Measurements from ENCODE around the gene TMEM247. TPM values are rescaled to one million over a fixed set of nuclear protein-coding genes. Genes with fewer than 3 reads are reported as not detected.

TMEM247 gene
- total and polyA plus RNA-seq, 2 of the 8 experiments (the other 6 are each of a cell fraction or from before 2014, with no cell fraction given): not detected

- TF ChIP-seq, protein P1, sequence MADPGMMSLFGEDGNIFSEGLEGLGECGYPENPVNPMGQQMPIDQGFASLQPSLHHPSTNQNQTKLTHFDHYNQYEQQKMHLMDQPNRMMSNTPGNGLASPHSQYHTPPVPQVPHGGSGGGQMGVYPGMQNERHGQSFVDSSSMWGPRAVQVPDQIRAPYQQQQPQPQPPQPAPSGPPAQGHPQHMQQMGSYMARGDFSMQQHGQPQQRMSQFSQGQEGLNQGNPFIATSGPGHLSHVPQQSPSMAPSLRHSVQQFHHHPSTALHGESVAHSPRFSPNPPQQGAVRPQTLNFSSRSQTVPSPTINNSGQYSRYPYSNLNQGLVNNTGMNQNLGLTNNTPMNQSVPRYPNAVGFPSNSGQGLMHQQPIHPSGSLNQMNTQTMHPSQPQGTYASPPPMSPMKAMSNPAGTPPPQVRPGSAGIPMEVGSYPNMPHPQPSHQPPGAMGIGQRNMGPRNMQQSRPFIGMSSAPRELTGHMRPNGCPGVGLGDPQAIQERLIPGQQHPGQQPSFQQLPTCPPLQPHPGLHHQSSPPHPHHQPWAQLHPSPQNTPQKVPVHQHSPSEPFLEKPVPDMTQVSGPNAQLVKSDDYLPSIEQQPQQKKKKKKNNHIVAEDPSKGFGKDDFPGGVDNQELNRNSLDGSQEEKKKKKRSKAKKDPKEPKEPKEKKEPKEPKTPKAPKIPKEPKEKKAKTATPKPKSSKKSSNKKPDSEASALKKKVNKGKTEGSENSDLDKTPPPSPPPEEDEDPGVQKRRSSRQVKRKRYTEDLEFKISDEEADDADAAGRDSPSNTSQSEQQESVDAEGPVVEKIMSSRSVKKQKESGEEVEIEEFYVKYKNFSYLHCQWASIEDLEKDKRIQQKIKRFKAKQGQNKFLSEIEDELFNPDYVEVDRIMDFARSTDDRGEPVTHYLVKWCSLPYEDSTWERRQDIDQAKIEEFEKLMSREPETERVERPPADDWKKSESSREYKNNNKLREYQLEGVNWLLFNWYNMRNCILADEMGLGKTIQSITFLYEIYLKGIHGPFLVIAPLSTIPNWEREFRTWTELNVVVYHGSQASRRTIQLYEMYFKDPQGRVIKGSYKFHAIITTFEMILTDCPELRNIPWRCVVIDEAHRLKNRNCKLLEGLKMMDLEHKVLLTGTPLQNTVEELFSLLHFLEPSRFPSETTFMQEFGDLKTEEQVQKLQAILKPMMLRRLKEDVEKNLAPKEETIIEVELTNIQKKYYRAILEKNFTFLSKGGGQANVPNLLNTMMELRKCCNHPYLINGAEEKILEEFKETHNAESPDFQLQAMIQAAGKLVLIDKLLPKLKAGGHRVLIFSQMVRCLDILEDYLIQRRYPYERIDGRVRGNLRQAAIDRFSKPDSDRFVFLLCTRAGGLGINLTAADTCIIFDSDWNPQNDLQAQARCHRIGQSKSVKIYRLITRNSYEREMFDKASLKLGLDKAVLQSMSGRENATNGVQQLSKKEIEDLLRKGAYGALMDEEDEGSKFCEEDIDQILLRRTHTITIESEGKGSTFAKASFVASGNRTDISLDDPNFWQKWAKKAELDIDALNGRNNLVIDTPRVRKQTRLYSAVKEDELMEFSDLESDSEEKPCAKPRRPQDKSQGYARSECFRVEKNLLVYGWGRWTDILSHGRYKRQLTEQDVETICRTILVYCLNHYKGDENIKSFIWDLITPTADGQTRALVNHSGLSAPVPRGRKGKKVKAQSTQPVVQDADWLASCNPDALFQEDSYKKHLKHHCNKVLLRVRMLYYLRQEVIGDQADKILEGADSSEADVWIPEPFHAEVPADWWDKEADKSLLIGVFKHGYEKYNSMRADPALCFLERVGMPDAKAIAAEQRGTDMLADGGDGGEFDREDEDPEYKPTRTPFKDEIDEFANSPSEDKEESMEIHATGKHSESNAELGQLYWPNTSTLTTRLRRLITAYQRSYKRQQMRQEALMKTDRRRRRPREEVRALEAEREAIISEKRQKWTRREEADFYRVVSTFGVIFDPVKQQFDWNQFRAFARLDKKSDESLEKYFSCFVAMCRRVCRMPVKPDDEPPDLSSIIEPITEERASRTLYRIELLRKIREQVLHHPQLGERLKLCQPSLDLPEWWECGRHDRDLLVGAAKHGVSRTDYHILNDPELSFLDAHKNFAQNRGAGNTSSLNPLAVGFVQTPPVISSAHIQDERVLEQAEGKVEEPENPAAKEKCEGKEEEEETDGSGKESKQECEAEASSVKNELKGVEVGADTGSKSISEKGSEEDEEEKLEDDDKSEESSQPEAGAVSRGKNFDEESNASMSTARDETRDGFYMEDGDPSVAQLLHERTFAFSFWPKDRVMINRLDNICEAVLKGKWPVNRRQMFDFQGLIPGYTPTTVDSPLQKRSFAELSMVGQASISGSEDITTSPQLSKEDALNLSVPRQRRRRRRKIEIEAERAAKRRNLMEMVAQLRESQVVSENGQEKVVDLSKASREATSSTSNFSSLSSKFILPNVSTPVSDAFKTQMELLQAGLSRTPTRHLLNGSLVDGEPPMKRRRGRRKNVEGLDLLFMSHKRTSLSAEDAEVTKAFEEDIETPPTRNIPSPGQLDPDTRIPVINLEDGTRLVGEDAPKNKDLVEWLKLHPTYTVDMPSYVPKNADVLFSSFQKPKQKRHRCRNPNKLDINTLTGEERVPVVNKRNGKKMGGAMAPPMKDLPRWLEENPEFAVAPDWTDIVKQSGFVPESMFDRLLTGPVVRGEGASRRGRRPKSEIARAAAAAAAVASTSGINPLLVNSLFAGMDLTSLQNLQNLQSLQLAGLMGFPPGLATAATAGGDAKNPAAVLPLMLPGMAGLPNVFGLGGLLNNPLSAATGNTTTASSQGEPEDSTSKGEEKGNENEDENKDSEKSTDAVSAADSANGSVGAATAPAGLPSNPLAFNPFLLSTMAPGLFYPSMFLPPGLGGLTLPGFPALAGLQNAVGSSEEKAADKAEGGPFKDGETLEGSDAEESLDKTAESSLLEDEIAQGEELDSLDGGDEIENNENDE (IDR thresholded peaks at IDR 0.05; ENCODE audit: insufficient replicate concordance, low read length): no peak
- TF ChIP-seq HDAC6 (IDR thresholded peaks at IDR 0.05; ENCODE audit: low read depth, low read length) (no peak), SAP30 (IDR thresholded peaks at IDR 0.05; ENCODE audit: insufficient read depth, insufficient replicate concordance, low read length) (no peak), SP1 (IDR thresholded peaks at IDR 0.05; ENCODE audit: low read depth, low read length) (no peak), NRF1 (IDR thresholded peaks at IDR 0.05; ENCODE audit: low read depth, low read length) (no peak), SIX5 (IDR thresholded peaks at IDR 0.05; ENCODE audit: low read depth, low read length) (no peak), CTBP2 (IDR thresholded peaks at IDR 0.05; ENCODE audit: borderline replicate concordance, insufficient read depth, insufficient read length, low read length) (no peak), GABPA (IDR thresholded peaks at IDR 0.05; ENCODE audit: borderline replicate concordance, insufficient read depth, low read length) (no peak), EZH2 (IDR thresholded peaks at IDR 0.05; ENCODE audit: low read depth, low read length, severe bottlenecking) (no peak), CBX5 (IDR thresholded peaks at IDR 0.05; ENCODE audit: low read depth, low read length) (no peak)
These were observed 30.7 kb upstream of the TMEM247 start (continued) for GRCh38 chr2:46448641-46449040.

Data from H1 (cell line).